ENCODE measurements around the gene EIF3L.

- TF ChIP-seq CTCF (IDR thresholded peaks at IDR 0.05) = no peak
- TF ChIP-seq EP300 (IDR thresholded peaks at IDR 0.05) = no peak
These were observed 82.7 kb downstream of the EIF3L start for GRCh38 chr22:37931893-37932389.

All from gastroesophageal sphincter (tissue), 3 donors.